HEK293 (cell line): ENCODE measurements around the gene MAML3.

Source experiments
- BCL11A ChIP-seq: fragments of 450-650 bp; formaldehyde crosslinking; IDR thresholded peaks from 2 replicates; pipeline ENCODE4 v1.5.1; 2016; ENCODE audit warnings: low read depth, missing biosample characterization, missing genetic modification characterization
- CTCF ChIP-seq: fragments of 450-650 bp; formaldehyde crosslinking; IDR thresholded peaks from 2 replicates; pipeline ENCODE4 v1.5.1; 2016; ENCODE audit warnings: missing biosample characterization, missing genetic modification characterization
- TSHZ1 ChIP-seq: fragments of 450-650 bp; formaldehyde crosslinking; IDR thresholded peaks from 2 replicates; pipeline ENCODE4 v1.5.1; 2016; ENCODE audit warnings: missing biosample characterization, missing genetic modification characterization, borderline replicate concordance
- ZBTB17 ChIP-seq: fragments of 450-650 bp; formaldehyde crosslinking; IDR thresholded peaks from 2 replicates; pipeline ENCODE4 v1.5.1; 2016; ENCODE audit warnings: missing biosample characterization, missing genetic modification characterization

GRCh38 chr4:139985401-139985800 lies 168.6 kb downstream of the MAML3 start:
- TF ChIP-seq ZBTB17 (tag by site-specific recombination) (no peak), CTCF (tag by site-specific recombination) (no peak), TSHZ1 (no peak), BCL11A (tag by site-specific recombination) (no peak)
